OCI-LY1 (cell line): Measurements from ENCODE around the gene DNAH17.

Experiments
- H2AFZ ChIP-seq: fragments of 200-600 bp; sonication (generic), shearing (Covaris generic); 2 replicates; pipeline ENCODE4 v1.6.0; 2014; ENCODE audit warnings: antibody characterized with exemption, mild to moderate bottlenecking, low read length
- H3F3A ChIP-seq: fragments of 200-600 bp; sonication (generic), shearing (Covaris generic); 2 replicates; pipeline ENCODE4 v1.6.0; 2014; ENCODE audit warnings: mild to moderate bottlenecking, antibody characterized with exemption, low read length, moderate library complexity; ENCODE audit not compliant: insufficient read depth
- H3K27ac ChIP-seq: fragments of 200-600 bp; sonication (generic); 2 replicates; pipeline ENCODE4 v1.5.1; 2014; ENCODE audit warnings: low read length, mixed run types, mild to moderate bottlenecking, low read depth; ENCODE audit not compliant: poor library complexity, severe bottlenecking
- H3K27me3 ChIP-seq: fragments of 200-600 bp; sonication (generic); 2 replicates; pipeline ENCODE4 v1.6.0; 2014; ENCODE audit warnings: antibody characterized with exemption, mild to moderate bottlenecking, low read length, moderate library complexity; ENCODE audit not compliant: insufficient read depth
- H3K36me3 ChIP-seq: fragments of 200-600 bp; sonication (generic); 2 replicates; pipeline ENCODE4 v1.6.1; 2014; ENCODE audit warnings: mild to moderate bottlenecking, antibody characterized with exemption, low read length, moderate library complexity, mixed read lengths; ENCODE audit not compliant: insufficient read depth
- H3K4me1 ChIP-seq: fragments of 200-600 bp; sonication (generic); 2 replicates; pipeline ENCODE4 v1.5.1; 2014; ENCODE audit warnings: mild to moderate bottlenecking, low read length, moderate library complexity; ENCODE audit not compliant: insufficient read depth, severe bottlenecking
- H3K4me2 ChIP-seq: fragments of 200-600 bp; sonication (generic), shearing (Covaris generic); 2 replicates; pipeline ENCODE4 v1.6.1; 2014; ENCODE audit warnings: low read length
- H3K4me3 ChIP-seq: fragments of 200-600 bp; sonication (generic); 2 replicates; pipeline ENCODE4 v1.5.1; 2014; ENCODE audit warnings: low read length, low read depth, mild to moderate bottlenecking, mixed read lengths; ENCODE audit not compliant: poor library complexity, severe bottlenecking
- H3K79me2 ChIP-seq: fragments of 200-600 bp; shearing (Covaris generic); 2 replicates; pipeline ENCODE4 v1.6.1; 2016; ENCODE audit warnings: mixed run types, low read length, mixed read lengths; ENCODE audit not compliant: insufficient read depth
- H3K9ac ChIP-seq: fragments of 200-600 bp; sonication (generic), shearing (Covaris generic); 2 replicates; pipeline ENCODE4 v1.6.1; 2014; ENCODE audit warnings: mild to moderate bottlenecking, low read length, mixed read lengths
- H3K9me2 ChIP-seq: fragments of 200-600 bp; sonication (generic), shearing (Covaris generic); 2 replicates; pipeline ENCODE4 v1.6.1; 2014; ENCODE audit warnings: low read depth, mild to moderate bottlenecking, low read length, mixed read lengths
- H3K9me3 ChIP-seq: fragments of 200-600 bp; shearing (Covaris generic); 2 replicates; pipeline ENCODE4 v1.6.1; 2014; ENCODE audit warnings: low read length, mixed read lengths
- H4K20me1 ChIP-seq: fragments of 200-600 bp; sonication (generic), shearing (Covaris generic); 2 replicates; pipeline ENCODE4 v1.6.0; 2016; ENCODE audit warnings: mild to moderate bottlenecking, low read length; ENCODE audit not compliant: insufficient read depth
- EZH2 ChIP-seq: fragments of 200-600 bp; sonication (generic), shearing (Covaris generic); IDR thresholded peaks from 2 replicates; pipeline ENCODE4 v1.8.0; 2017; ENCODE audit warnings: borderline replicate concordance, mixed run types, mild to moderate bottlenecking, antibody characterized with exemption, low read length, moderate library complexity, mixed read lengths
- TF ChIP-seq, protein P1 (sequence below): fragments of 200-600 bp; sonication (generic), shearing (Covaris generic); IDR thresholded peaks from 2 replicates; pipeline ENCODE4 v1.5.1; 2017; ENCODE audit warnings: mild to moderate bottlenecking, antibody characterized with exemption, low read length, moderate library complexity, mixed read lengths

Gene DNAH17

GRCh38 chr17:78378225-78379130 is 198.7 kb downstream of the DNAH17 start, which contains the start of gene PGS1:
Gene PGS1 (plus strand): TSS chr17:78378649. CDS start chr17:78378666, 17 bp downstream.
- no peaks in the 10 kb centered on the region for H4K20me1 ChIP-seq

GRCh38 chr17:78377858-78378224 is 199.4 kb downstream of the DNAH17 start:
- Histone ChIP-seq H3K9me2 (no peaks in the 10 kb centered on the region), H3K9me3 (no peaks in the 10 kb centered on the region), H3K36me3 (0 out of 2 replicates have a peak, but pooled peaks cover 13% of the 10 kb centered on the region), H3F3A (no peaks in the 10 kb centered on the region), H2AFZ (peak overlapping the region; percentile 90; the same call in 1 of the 2 replicates), H3K27ac (no peak overlapping the region), H3K4me3 (peak overlapping the region; percentile 99), H3K4me1 (peaks cover 43% of the 10 kb centered on the region), H3K79me2 (peaks cover 24% of the 10 kb centered on the region), H3K9ac (peak overlapping the region; percentile 94), H3K27me3 (peaks cover 3% of the 10 kb centered on the region; the same call in 1 of the 2 replicates), H4K20me1 (no peaks in the 10 kb centered on the region), H3K4me2 (peak overlapping the region; percentile 99)
- TF ChIP-seq, protein P1, sequence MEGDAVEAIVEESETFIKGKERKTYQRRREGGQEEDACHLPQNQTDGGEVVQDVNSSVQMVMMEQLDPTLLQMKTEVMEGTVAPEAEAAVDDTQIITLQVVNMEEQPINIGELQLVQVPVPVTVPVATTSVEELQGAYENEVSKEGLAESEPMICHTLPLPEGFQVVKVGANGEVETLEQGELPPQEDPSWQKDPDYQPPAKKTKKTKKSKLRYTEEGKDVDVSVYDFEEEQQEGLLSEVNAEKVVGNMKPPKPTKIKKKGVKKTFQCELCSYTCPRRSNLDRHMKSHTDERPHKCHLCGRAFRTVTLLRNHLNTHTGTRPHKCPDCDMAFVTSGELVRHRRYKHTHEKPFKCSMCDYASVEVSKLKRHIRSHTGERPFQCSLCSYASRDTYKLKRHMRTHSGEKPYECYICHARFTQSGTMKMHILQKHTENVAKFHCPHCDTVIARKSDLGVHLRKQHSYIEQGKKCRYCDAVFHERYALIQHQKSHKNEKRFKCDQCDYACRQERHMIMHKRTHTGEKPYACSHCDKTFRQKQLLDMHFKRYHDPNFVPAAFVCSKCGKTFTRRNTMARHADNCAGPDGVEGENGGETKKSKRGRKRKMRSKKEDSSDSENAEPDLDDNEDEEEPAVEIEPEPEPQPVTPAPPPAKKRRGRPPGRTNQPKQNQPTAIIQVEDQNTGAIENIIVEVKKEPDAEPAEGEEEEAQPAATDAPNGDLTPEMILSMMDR: no peak
- no peak for TF ChIP-seq EZH2

More at GRCh38 chr17:78378225-78379130, 198.7 kb downstream of the DNAH17 start, which contains the start of gene PGS1:
- Histone ChIP-seq H3K36me3 (0 out of 2 replicates have a peak, but pooled peaks cover 13% of the 10 kb centered on the region), H3K27ac (no peak within 1 kb of the TSS), H3K9ac (peak within 1 kb of the TSS; percentile 94), H3F3A (no peaks in the 10 kb centered on the region), H3K4me2 (peak within 1 kb of the TSS; percentile 99), H3K4me3 (peak within 1 kb of the TSS; percentile 99), H2AFZ (peak within 1 kb of the TSS; percentile 90), H3K4me1 (peaks cover 45% of the 10 kb centered on the region), H3K79me2 (peaks cover 24% of the 10 kb centered on the region), H3K9me2 (no peaks in the 10 kb centered on the region), H3K27me3 (no peaks in the 10 kb centered on the region), H3K9me3 (no peaks in the 10 kb centered on the region)
- TF ChIP-seq EZH2: no peak
- TF ChIP-seq, protein P1: no peak

GRCh38 chr17:78376161-78376560 is 201.0 kb downstream of the DNAH17 start:
- H3K4me1 ChIP-seq: peaks cover 32% of the 10 kb centered on the region
- H3K4me3 ChIP-seq: no peak overlapping the region
- H3K27ac ChIP-seq: no peak overlapping the region

More at GRCh38 chr17:78376161-78376560, 201.0 kb downstream of the DNAH17 start:
- Histone ChIP-seq H3K27me3 (peaks cover 4% of the 10 kb centered on the region; the same call in 1 of the 2 replicates), H4K20me1 (no peaks in the 10 kb centered on the region), H3K4me2 (no peak overlapping the region), H3K79me2 (peaks cover 12% of the 10 kb centered on the region), H2AFZ (no peak overlapping the region), H3K9ac (no peak overlapping the region), H3K9me2 (no peaks in the 10 kb centered on the region), H3K36me3 (0 out of 2 replicates have a peak, but pooled peaks cover 3% of the 10 kb centered on the region), H3K9me3 (no peaks in the 10 kb centered on the region), H3F3A (no peaks in the 10 kb centered on the region)
- no peak for TF ChIP-seq EZH2
- TF ChIP-seq, protein P1: no peak
